HPDE6-E6E7 (cell line): ENCODE data around the gene COMMD8.
"Not testable (repeated sequence)": the region's sequence is repeated elsewhere in the genome, so short reads cannot be mapped to it uniquely, and the experiment has no call there.

Experiments used
- DNase-seq: peaks from one replicate; pipeline ENCODE4 v3.0.0; 2011; ENCODE audit warnings: missing footprints; ENCODE audit errors: extremely low spot score

The COMMD8 gene

DNA sequence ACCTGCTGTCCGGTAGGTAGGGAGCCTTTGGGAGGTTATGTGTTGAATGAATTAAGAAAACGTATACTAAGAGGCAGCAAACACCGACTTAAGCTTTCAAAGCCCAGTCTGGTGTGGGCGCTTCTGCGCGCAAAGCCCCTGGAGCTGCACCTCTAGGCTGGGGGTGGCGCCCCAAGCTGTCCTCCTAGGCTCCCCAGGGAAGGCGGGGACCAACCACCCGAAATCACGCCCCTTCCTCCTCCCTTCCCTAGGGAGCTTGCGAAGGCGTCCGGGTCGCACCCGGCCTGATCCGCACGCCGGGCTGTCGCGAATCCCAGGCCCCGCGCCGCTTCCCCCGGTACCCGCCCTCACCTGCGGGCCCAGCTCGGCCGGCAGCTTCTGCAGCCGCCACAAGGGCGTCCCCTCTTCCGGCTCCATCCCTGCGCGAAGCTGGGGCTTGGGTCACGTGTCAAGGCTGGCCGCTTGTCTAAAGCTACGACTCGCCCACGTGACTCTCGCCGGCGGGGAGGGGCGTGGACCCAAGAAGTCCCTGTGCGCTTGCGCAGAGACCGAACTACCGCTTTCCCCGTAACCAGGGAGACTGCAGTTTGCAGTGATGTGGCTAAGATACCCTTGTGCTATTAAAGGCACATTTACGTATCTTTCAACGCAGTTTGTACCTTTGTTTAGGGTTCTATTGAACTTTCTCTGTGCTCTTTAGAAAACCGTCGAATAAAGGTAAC lies at the start of gene COMMD8:
Gene COMMD8, minus strand, starts transcription at position 468 of the 722 bp plus-strand sequence. Its CDS starts 51 bp downstream, at position 417.
- peak; percentile 93 for DNase-seq

DNA sequence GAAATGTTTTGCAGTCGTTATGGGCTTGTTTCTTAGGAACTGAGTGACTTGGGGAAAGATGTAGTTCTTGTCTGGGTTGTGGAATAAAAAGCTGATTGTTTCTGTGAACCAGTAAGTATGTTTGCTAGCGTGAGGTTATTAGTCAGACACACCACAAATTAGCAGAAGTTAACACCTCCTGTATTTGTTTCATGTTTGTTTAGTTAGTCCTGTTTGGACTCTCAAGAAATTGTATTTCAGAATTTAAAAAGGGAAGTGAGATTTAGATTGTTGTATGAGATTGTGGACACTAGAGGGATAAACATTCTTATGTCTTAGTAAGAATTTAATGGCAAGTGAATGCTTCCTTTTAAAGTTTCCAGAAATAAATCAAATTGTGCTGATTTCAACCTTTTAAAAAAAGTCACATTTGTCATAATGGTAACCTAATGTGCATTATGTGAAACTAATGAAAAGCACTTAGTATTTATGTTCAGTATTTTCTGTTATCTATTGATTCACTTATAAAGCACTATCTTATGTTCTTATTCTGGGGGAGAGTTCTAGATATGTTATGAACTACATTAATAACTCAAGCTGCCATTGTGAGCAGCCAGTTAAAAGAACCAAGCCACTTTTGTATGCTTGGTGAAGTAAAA lies 47.1 kb upstream of the COMMD8 start:
- DNase-seq, result no peak

DNA sequence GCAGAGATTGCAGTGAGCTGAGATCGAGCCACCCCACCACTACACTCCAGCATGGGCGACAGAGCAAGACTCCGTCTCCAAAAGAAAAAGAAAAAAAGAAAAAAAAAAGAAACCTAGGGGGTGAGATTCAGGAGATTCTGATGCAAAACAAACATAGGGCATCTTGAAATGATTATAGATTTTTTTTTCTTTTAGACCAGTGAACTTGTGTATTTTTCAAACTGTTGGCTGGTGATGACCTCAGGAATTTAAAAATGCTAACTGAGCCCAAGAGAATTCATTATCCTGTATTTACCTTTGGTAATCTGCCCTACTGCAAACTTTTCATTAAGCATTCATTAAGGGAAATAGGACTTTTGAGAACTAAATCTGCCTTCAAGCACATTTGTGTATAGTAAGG lies 42.2 kb upstream of the COMMD8 start:
- no peak for DNase-seq

DNA sequence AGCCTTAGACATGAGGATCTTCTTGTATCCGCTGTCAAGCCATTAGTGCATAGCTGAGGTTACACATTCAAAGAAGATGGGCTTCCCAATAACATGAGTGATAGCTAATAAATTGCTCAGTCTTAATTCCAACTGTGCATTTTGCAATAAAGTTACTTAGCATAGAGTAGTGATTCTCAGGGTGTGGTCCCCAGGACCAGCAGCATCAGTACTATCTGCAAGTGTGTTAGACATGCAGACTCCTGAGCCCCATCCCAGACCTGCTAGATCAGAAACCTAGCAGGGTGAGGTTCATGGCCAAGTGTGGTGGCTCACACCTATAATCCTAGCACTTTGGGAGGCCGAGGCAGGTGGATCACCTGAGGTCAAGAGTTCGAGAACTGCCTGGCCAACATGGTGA lies 41.6 kb upstream of the COMMD8 start:
- DNase-seq, result no peak

DNA sequence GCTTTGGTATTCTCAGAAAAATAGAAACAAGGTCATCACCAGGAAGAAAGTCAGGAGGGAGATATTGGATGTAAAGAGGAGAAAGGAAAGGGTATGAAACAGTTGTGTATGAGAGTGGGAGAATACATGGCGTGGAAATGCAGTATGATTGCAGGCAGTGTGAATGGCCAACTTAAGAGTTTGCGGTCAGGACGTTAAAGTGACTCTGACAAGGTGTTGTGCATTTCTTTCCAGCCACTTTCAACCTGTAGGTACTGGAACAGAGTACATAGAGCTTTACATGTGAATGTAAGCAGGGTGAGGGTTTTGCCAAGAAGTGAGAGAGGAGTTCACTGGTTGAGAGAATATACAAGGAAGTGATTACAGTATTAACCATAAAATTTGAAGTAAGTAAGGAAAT lies 37.3 kb upstream of the COMMD8 start:
- DNase-seq, result no peak

DNA sequence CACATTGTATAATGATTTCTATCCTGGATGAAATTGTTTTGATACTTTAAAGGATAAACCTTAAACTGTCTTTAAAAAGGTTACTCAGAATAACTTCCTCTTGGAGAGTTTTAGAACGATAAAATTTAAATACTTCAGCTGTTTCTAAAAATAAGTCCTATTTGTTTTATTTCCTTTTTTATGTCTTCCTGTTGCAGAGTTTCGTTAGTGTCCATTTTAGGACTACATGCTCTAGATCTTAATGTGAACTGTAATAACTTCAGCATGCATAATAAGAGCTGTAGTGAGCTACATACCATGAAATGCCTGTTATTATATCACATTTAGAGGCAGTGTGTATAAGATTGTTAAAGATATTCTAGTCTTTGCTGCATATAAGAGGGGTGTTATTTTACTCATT lies 36.2 kb upstream of the COMMD8 start:
- DNase-seq, result no peak

DNA sequence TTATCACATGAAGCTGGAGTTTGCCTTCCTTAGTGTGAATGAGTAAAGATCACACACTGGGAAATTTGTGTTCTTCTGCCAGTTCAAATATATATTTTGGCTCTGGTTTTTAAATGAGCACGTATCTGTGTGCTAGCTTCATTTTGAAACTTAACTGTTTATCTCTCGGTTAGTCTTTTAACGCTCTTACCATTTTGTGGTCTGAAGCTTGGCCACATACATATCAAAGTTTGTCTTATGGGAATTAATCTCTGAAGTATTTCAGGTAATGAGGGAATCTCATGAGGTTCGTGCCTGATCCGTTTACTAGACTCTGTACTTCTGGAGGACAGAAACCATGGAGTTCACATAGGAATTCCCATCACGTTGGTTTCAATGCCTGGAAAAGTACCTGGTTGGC lies 35.4 kb upstream of the COMMD8 start:
- DNase-seq, result no peak

GRCh38 chr4:47494124-47494430 lies 30.6 kb upstream of the COMMD8 start:
- no peak for DNase-seq

DNA sequence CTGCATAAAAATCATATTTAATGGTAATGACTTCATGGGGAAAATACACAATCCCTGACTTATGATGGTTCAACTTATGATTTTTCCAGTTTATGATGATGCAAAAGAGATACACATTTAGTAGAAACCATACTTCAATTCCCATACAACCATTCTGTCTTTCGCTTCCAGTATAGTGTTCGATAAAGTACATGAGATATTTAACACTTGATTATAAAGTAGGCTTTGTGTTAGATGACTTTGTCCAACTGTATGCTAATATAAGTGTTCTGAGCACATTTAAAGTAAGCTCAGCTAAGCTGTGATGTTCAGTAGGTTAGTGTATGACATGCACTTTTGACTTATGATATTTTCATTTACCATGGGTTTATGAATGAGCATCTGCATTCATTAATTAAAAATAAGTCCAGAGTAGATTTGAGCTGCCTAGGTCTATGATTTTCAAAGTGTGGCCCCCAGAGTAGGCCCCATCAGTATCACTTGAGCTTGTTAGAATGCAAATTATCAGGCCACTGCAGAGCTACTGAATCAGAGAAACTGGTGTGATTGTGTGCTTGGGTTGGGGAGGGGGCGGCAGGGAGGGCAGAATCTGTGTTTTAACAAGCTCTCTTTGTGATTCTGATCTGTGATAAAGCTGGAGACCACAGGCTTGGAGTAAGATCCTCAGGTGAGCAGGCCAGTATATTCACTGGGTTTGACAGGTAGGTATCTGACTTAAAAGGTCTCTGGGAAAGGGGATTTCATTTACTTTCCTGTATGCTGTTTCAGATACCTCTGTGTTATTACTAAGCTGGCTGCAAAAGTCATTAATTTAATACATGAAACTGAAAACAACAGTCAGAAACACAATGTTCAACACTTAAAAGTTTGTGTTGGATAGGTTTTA lies 30.0 kb upstream of the COMMD8 start:
- no peak for DNase-seq

- DNase-seq, result peak; percentile 7
These were observed 27.0 kb upstream of the COMMD8 start for GRCh38 chr4:47490550-47490949.

DNA sequence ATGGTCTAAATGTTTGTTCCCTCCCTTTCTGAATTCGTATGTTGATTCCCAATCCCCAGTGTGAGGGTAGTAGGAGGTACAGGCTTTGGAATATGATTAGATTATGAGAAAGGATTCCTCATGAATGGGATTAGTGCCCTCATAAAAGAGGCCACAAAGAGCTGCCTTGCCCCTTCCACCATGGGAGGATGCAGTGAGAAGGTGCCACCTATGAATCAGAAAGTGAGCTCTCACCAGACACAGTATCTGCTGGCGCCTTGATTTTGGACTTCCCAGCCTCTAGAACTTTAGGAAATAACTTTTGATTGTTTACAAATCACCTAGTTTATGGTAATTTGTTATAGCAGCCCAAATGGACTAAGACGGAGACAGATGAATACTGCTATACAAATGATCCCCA lies 25.2 kb upstream of the COMMD8 start:
- no peak for DNase-seq

GRCh38 chr4:47486727-47487126 lies 23.2 kb upstream of the COMMD8 start:
- DNase-seq, result not testable (repeated sequence)

DNA sequence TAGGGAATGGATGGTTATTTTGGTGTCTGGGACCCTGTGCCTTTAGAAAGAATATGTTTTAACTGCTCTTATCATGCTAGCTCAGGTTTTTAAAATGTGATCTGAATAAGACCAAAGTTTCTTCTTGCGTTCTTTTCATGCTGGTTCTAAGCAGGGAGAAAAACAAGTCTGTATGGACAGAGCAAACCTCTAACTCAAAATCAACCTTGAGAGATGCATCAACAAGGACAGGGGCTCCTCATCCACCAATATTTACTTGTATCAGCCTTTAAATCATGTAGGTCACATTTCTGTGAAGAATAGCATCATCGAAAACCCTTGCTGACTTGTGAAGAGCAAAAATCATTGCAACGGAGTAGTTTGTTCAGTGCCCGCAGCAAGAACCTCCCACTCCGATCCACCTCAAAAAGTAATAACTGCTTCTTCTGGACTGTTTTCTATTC lies 22.8 kb upstream of the COMMD8 start:
- no peak for DNase-seq

DNA sequence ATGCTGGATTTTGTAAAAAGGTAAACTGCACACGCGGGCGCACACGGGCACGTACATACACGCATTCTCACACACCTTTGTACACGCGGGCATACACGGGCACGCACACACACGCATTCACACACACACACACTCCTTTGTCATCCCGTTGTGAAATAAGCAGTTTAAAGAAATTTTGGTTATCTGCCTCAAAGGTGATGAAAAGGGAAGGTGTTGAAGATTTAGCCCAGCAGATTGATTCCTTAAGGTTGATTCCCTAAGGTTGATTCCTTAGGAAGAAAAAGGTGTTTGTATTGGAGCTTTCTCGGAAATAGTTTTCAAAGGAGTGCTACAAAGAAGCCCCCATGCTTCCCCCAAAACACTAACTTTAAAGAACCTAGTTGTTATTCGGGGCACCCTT lies 22.3 kb upstream of the COMMD8 start:
- no peak for DNase-seq

GRCh38 chr4:47485047-47485692 lies 21.7 kb upstream of the COMMD8 start, which contains the start of gene ATP10D:
Gene ATP10D (plus strand): TSS chr4:47485275. CDS start chr4:47512541, 27,266 bp downstream.
- peak; percentile 76 for DNase-seq

GRCh38 chr4:47484168-47484567 lies 20.7 kb upstream of the COMMD8 start:
- DNase-seq, result peak; percentile 32

- no peak for DNase-seq
These were observed 20.2 kb upstream of the COMMD8 start for GRCh38 chr4:47483745-47484144.

GRCh38 chr4:47482326-47482725 lies 18.8 kb upstream of the COMMD8 start:
- no peak for DNase-seq

GRCh38 chr4:47478804-47479203 lies 15.3 kb upstream of the COMMD8 start:
- DNase-seq, result no peak

- no peak for DNase-seq
These were observed 11.9 kb upstream of the COMMD8 start for GRCh38 chr4:47475411-47475810.

- DNase-seq, result no peak
These were observed 11.3 kb upstream of the COMMD8 start for GRCh38 chr4:47474799-47475198.

- no peak for DNase-seq
These were observed 9.7 kb upstream of the COMMD8 start for GRCh38 chr4:47473141-47473750.
